A549 (cell line): Measurements from ENCODE around the gene TEAD2. TPM values are rescaled to one million over a fixed set of nuclear protein-coding genes. Genes with fewer than 3 reads are reported as not detected.

ENCODE experiments used
- ATAC-seq, 2 experiments: fragments of 200-7000 bp in 1 of 2; fragments of >200 bp in 1 of 2; cut with Nextera tagmentation in 1 of 2; cut with Tn5 transposase in 1 of 2; 3 replicates each; pipeline versions ENCODE4 v1.8.0 to v1.9.1; 2018 to 2020; ENCODE audit warnings: mild to moderate bottlenecking in 1 of 2, moderate library complexity in 1 of 2
- CTCF ChIA-PET: fragments of 300-600 bp; sonication (Branson Sonifier 250); formaldehyde crosslinking; extraction: SDS; loops from one replicate; lab custom pipeline; 2021; ENCODE audit warnings: antibody characterized with exemption, inconsistent platforms; lab: Yijun Ruan, JAX
- POLR2A ChIA-PET: fragments of 350-600 bp; formaldehyde crosslinking; extraction: SDS; loops from one replicate; lab custom pipeline; 2021; ENCODE audit warnings: antibody characterized with exemption, inconsistent platforms; lab: Yijun Ruan, JAX
- DNase-seq, 2 experiments: peaks; one replicate each; pipeline versions ENCODE4 v3.0.0 to v3.0.0-alpha.2; 2011 to 2016; ENCODE audit warnings: low read depth in 1 of 2, low spot score in 1 of 2
- FAIRE-seq: peaks from 2 replicates; lab custom pipeline; 2011; peaks lifted over from hg19 to GRCh38; lab: Jason Lieb, UNC
- H3K27ac ChIP-seq, 2 experiments: fragments of >200 bp; sonication (Bioruptor Twin); formaldehyde crosslinking; 3 replicates each; pipeline ENCODE4 v1.5.1; 2016 to 2017
- H3K4me1 ChIP-seq: fragments of >200 bp; sonication (Bioruptor Twin); formaldehyde crosslinking; 3 replicates; pipeline ENCODE4 v1.6.1; 2016
- H3K4me2 ChIP-seq: fragments of >200 bp; sonication (Bioruptor Twin); formaldehyde crosslinking; 3 replicates; pipeline ENCODE4 v1.6.1; 2016
- H3K4me3 ChIP-seq: fragments of >200 bp; sonication (Bioruptor Twin); formaldehyde crosslinking; 3 replicates; pipeline ENCODE4 v1.5.1; 2016
- H3K9me3 ChIP-seq: fragments of >200 bp; sonication (Bioruptor Twin); formaldehyde crosslinking; 3 replicates; pipeline ENCODE4 v1.6.1; 2016
- ATOH8 ChIP-seq: fragments of 250-450 bp; sonication (Bioruptor Pico); IDR thresholded peaks from 2 replicates; pipeline ENCODE4 v1.5.0; 2020; ENCODE audit warnings: low read depth, mild to moderate bottlenecking, moderate library complexity
- CBX2 ChIP-seq: fragments of 200-600 bp; sonication (generic); IDR thresholded peaks from 2 replicates; pipeline ENCODE4 v1.6.1; 2016; ENCODE audit warnings: low read depth, mild to moderate bottlenecking, borderline replicate concordance
- CBX8 ChIP-seq: fragments of 200-600 bp; sonication (generic); IDR thresholded peaks from 2 replicates; pipeline ENCODE4 v1.6.1; 2016
- CEBPB ChIP-seq, 2 experiments: fragments of >200 bp in 1 of 2; sonication (Bioruptor Twin) in 1 of 2; formaldehyde crosslinking in 1 of 2; IDR thresholded peaks; 2 replicates each; pipeline ENCODE4 v1.6.1; 2012 to 2016
- CHD2 ChIP-seq: fragments of 150-350 bp; IDR thresholded peaks from 2 replicates; pipeline ENCODE4 v1.6.1; 2014; ENCODE audit warnings: low read length; ENCODE audit not compliant: partially characterized antibody
- CHD4 ChIP-seq: fragments of 200-600 bp; sonication (generic); IDR thresholded peaks from 2 replicates; pipeline ENCODE4 v1.6.1; 2016; ENCODE audit warnings: antibody characterized with exemption, mild to moderate bottlenecking, borderline replicate concordance
- ESRRA ChIP-seq: fragments of 150-350 bp; IDR thresholded peaks from 2 replicates; pipeline ENCODE4 v1.6.1; 2014; ENCODE audit warnings: mild to moderate bottlenecking, low read length, borderline replicate concordance
- FOSB ChIP-seq: fragments of 250-450 bp; sonication (Bioruptor Pico); IDR thresholded peaks from 2 replicates; pipeline ENCODE4 v1.5.0; 2020; ENCODE audit warnings: mild to moderate bottlenecking, moderate library complexity
- FOSL2 ChIP-seq, 2 experiments: fragments of 450-650 bp in 1 of 2; fragments of >200 bp in 1 of 2; sonication (Bioruptor Twin) in 1 of 2; formaldehyde crosslinking; IDR thresholded peaks; 2 replicates each; pipeline versions ENCODE4 v1.5.0 to v1.6.1; 2016 to 2020; ENCODE audit warnings: mild to moderate bottlenecking in 1 of 2, moderate library complexity in 1 of 2
- GATA3 ChIP-seq: IDR thresholded peaks from 2 replicates; pipeline ENCODE4 v1.6.1; 2012; ENCODE audit warnings: borderline replicate concordance
- HOXB13 ChIP-seq: fragments of 250-450 bp; sonication (Bioruptor Pico); IDR thresholded peaks from 2 replicates; pipeline ENCODE4 v1.5.0; 2020; ENCODE audit warnings: low read depth, mild to moderate bottlenecking, moderate library complexity
- JUN ChIP-seq, 2 experiments: fragments of >200 bp; sonication (Bioruptor Twin); formaldehyde crosslinking; IDR thresholded peaks; 2 replicates in 1 of 2; 3 replicates in 1 of 2; pipeline ENCODE4 v1.6.1; 2016 to 2017
- JUNB ChIP-seq: fragments of >200 bp; sonication (Bioruptor Twin); formaldehyde crosslinking; IDR thresholded peaks from 2 replicates; pipeline ENCODE4 v1.6.1; 2016
- MAFK ChIP-seq: fragments of 450-650 bp; IDR thresholded peaks from 2 replicates; pipeline ENCODE4 v1.6.1; 2014; ENCODE audit not compliant: partially characterized antibody
- NFE2L2 ChIP-seq: fragments of 150-350 bp; conservative IDR thresholded peaks from 2 replicates; pipeline ENCODE4 v1.6.1; 2014; ENCODE audit warnings: low read length
- RCOR1 ChIP-seq: fragments of 150-350 bp; IDR thresholded peaks from 2 replicates; pipeline ENCODE4 v1.6.1; 2014; ENCODE audit warnings: antibody characterized with exemption, low read length, low read depth
- REST ChIP-seq: fragments of 200-600 bp; sonication (generic); IDR thresholded peaks from 2 replicates; pipeline ENCODE4 v1.6.1; 2016; ENCODE audit warnings: antibody characterized with exemption, mild to moderate bottlenecking, moderate library complexity
- USF2 ChIP-seq: fragments of 450-650 bp; IDR thresholded peaks from 2 replicates; pipeline ENCODE4 v1.6.1; 2014; ENCODE audit warnings: antibody characterized with exemption
- ZC3H11A ChIP-seq: fragments of 450-650 bp; IDR thresholded peaks from 2 replicates; pipeline ENCODE4 v1.6.1; 2014; ENCODE audit warnings: antibody characterized with exemption, mild to moderate bottlenecking
- WGBS: methylation state at CpG from one replicate; pipeline ENCODE4 v1.1.6; 2017; ENCODE audit errors: missing lambda C conversion rate; 5-methylcytosine and 5-hydroxymethylcytosine counted together
- polyA plus RNA-seq, 4 experiments: library from polyadenylated mRNA; depleted of rRNA in 3 of 4; stranded (reverse); fragments of >200 nt; fragmentation: RNase III in 1 of 4; extraction: RNeasy Plus Mini Kit Qiagen cat#74134 plus additional on column Dnase treatment in 1 of 4; gene quantifications; 2 replicates in 3 of 4; 3 replicates in 1 of 4; pipeline ENCODE4 v1.2.3, GENCODE V29; 2011 to 2017
- TF ChIP-seq, protein P1 (sequence below): fragments of 150-350 bp; IDR thresholded peaks from 2 replicates; pipeline ENCODE4 v1.6.1; 2014; ENCODE audit warnings: low read depth, mild to moderate bottlenecking, low read length

TEAD2 gene
- polyA plus RNA-seq, 2 of the 4 experiments (the other 2 are of a cell fraction) = 15.9 to 25.3 TPM

DNA sequence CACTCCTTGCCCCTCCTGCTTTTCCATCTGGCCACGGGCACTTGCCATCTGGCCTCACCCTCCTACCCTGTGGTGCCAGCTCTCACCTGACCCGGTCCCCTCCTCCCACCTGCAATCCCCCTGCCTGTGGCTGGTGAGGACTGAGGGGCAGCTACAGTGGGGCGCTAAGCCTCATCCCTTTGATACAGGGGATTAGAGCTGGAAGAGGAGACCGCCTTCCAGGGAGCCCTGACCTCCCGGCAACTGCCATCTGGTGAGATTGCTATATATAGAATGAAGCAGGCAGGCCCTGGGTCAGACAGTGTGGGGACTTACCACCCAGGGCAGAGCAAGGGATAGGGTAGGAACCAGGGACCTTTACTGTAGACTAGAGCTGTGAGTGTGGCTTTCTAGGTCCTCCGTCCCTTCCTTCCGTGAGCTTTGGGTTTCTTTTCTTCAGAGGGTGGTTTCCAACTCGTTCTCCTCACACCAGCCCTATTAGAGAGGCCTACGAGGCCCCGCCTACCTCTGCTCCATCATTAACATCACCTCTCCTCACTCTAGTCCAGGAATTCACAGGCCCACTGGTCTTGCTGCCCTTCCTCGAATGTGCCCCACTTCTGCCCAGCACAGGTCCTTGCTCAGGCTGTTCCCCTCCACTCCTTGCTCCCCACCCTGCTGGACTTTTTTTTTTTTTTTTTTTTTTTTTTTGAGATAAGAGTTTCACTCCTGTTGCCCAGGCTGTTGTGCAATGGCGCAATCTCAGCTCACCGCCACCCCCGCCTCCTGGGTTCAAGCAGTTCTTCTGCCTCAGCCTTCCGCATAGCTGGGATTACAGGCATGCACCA lies 33.6 kb upstream of the TEAD2 start:
- H3K27ac ChIP-seq = no peak overlapping the region
- 69% methylated on average over 15 of the region's 15 CpGs for WGBS
- H3K9me3 ChIP-seq = no peaks in the 10 kb centered on the region
- POLR2A ChIA-PET = no interaction called here
- CTCF ChIA-PET = interaction anchor here (0.7 to 10.9 kb wide), 6 partner anchors 10 to 169 kb away, joined by 3 to 244 read pairs (median 3); partner anchors contain the start of genes ALDH16A1, PIH1D1 and SLC17A7
- ATAC-seq (no peak), DNase-seq (no peak), FAIRE-seq (no peak)
- H3K4me3 ChIP-seq = no peak overlapping the region
- no peak for TF ChIP-seq JUN (IDR thresholded peaks at IDR 0.05)
- TF ChIP-seq RCOR1 = no peak
- TF ChIP-seq CBX8 = no peak
- TF ChIP-seq FOSB = no peak
- TF ChIP-seq, protein P1, sequence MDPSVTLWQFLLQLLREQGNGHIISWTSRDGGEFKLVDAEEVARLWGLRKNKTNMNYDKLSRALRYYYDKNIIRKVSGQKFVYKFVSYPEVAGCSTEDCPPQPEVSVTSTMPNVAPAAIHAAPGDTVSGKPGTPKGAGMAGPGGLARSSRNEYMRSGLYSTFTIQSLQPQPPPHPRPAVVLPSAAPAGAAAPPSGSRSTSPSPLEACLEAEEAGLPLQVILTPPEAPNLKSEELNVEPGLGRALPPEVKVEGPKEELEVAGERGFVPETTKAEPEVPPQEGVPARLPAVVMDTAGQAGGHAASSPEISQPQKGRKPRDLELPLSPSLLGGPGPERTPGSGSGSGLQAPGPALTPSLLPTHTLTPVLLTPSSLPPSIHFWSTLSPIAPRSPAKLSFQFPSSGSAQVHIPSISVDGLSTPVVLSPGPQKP = no peak
- H3K4me1 ChIP-seq = 0 out of 3 replicates have a peak, but pooled peaks cover 3% of the 10 kb centered on the region
- no peak overlapping the region for H3K4me2 ChIP-seq

- Histone ChIP-seq H3K4me1 (0 out of 3 replicates have a peak, but pooled peaks cover 3% of the 10 kb centered on the region), H3K4me2 (no peak overlapping the region), H3K4me3 (no peak overlapping the region), H3K9me3 (no peaks in the 10 kb centered on the region), H3K27ac (no peak overlapping the region)
- ChIA-PET POLR2A (no interaction called here), CTCF (interaction anchor here (0.7 to 10.9 kb wide), 15 partner anchors 10 to 905 kb away, joined by 3 to 244 read pairs (median 5); partner anchors contain the start of genes ALDH16A1, GFY, PIH1D1 and PTH2)
- no peak for DNase-seq
- 59% methylated on average over 5 of the region's 5 CpGs for WGBS
- TF ChIP-seq CHD2 (no peak), ZC3H11A (no peak), HOXB13 (CRISPR knock-in tag) (no peak), CBX2 (no peak), MAFK (no peak), ESRRA (no peak), ATOH8 (CRISPR knock-in tag) (no peak), JUNB (no peak), REST (no peak), CHD4 (no peak), CEBPB (IDR thresholded peaks at IDR 0.05) (no peak), FOSL2 (IDR thresholded peaks at IDR 0.05) (no peak), FOSL2 (CRISPR knock-in tag; IDR thresholded peaks at IDR 0.05) (no peak), RCOR1 (no peak), NFE2L2 (no peak), USF2 (no peak), GATA3 (no peak)
- no peak for ATAC-seq
- FAIRE-seq = no peak
Measured at GRCh38 chr19:49393881-49394280, 31.7 kb upstream of the TEAD2 start.
